GM19043 (cell line): ENCODE results near the gene ST14.
"Not testable (repeated sequence)": the region's sequence is repeated elsewhere in the genome, so short reads cannot be mapped to it uniquely, and the experiment has no call there.

Experiments used
- ATAC-seq: cut with Tn5 transposase; IDR thresholded peaks from one replicate; pipeline ENCODE4 v1.9.1; 2021; ENCODE audit warnings: low read depth; ENCODE audit not compliant: unreplicated experiment

ST14 gene

GRCh38 chr11:130220311-130221035, 60.9 kb downstream of the ST14 start:
- ATAC-seq: no peak

GRCh38 chr11:130223291-130223971, 63.8 kb downstream of the ST14 start:
- no peak for ATAC-seq

GRCh38 chr11:130227373-130227772, 67.8 kb downstream of the ST14 start:
- ATAC-seq: no peak

GRCh38 chr11:130233486-130233885, 73.9 kb downstream of the ST14 start:
- ATAC-seq: not testable (repeated sequence)

- not testable (repeated sequence) for ATAC-seq
These were observed 74.3 kb downstream of the ST14 start for GRCh38 chr11:130233888-130234287.

GRCh38 chr11:130234315-130234714, 74.7 kb downstream of the ST14 start:
- no peak for ATAC-seq

GRCh38 chr11:130237282-130238006, 77.9 kb downstream of the ST14 start:
- ATAC-seq: no peak

- no peak for ATAC-seq
These were observed 82.1 kb downstream of the ST14 start for GRCh38 chr11:130241713-130242112.

- peak; percentile 84 for ATAC-seq
These were observed 84.2 kb downstream of the ST14 start for GRCh38 chr11:130243816-130244215.

GRCh38 chr11:130244848-130245247, 85.3 kb downstream of the ST14 start:
- ATAC-seq: no peak

GRCh38 chr11:130245375-130245774, 85.8 kb downstream of the ST14 start:
- not testable (repeated sequence) for ATAC-seq

- no peak for ATAC-seq
These were observed 86.7 kb downstream of the ST14 start for GRCh38 chr11:130246270-130246669.

- ATAC-seq: no peak
These were observed 87.2 kb downstream of the ST14 start for GRCh38 chr11:130246738-130247137.

- no peak for ATAC-seq
These were observed 87.7 kb downstream of the ST14 start for GRCh38 chr11:130247319-130247718.

GRCh38 chr11:130249371-130249770, 89.8 kb downstream of the ST14 start:
- ATAC-seq: no peak

GRCh38 chr11:130249929-130250328, 90.3 kb downstream of the ST14 start:
- ATAC-seq: not testable (repeated sequence)

- ATAC-seq: not testable (repeated sequence)
These were observed 92.2 kb downstream of the ST14 start for GRCh38 chr11:130251763-130252162.
